Brain microvascular endothelial cell (primary cell): ENCODE data around the gene ADAM8.

ENCODE experiments used
- DNase-seq: peaks from one replicate; pipeline ENCODE4 v3.0.0-alpha.2; 2020
- H3K27ac ChIP-seq: fragments of 250-450 bp; sonication (Bioruptor Pico); 2 replicates; pipeline ENCODE4 v1.5.1; 2020; ENCODE audit warnings: mild to moderate bottlenecking, moderate library complexity
- H3K27me3 ChIP-seq: fragments of 250-450 bp; sonication (Bioruptor Pico); replicated peaks from 2 replicates; pipeline ENCODE4 v1.5.1; 2020; ENCODE audit warnings: mild to moderate bottlenecking
- H3K36me3 ChIP-seq: fragments of 250-450 bp; sonication (Bioruptor Pico); replicated peaks from 2 replicates; pipeline ENCODE4 v1.5.1; 2020; ENCODE audit warnings: mild to moderate bottlenecking
- H3K4me3 ChIP-seq: 2 replicates; pipeline ENCODE4 v1.5.1; 2011; ENCODE audit warnings: low read depth, mild to moderate bottlenecking, control low read depth, low read length, moderate library complexity
- CTCF ChIP-seq: IDR thresholded peaks from 2 replicates; pipeline ENCODE4 v1.5.1; 2011; ENCODE audit warnings: low read depth, mild to moderate bottlenecking, moderate library complexity, low read length, control low read depth, inconsistent platforms; ENCODE audit errors: missing control alignments
- in situ Hi-C: cut with HindIII; loops from 2 replicates; pipeline ENCODE4 v1.10.0; 2017; ENCODE audit warnings: low sequenced_read_pairs, low pct_ligation_motif_present

Gene ADAM8

DNA sequence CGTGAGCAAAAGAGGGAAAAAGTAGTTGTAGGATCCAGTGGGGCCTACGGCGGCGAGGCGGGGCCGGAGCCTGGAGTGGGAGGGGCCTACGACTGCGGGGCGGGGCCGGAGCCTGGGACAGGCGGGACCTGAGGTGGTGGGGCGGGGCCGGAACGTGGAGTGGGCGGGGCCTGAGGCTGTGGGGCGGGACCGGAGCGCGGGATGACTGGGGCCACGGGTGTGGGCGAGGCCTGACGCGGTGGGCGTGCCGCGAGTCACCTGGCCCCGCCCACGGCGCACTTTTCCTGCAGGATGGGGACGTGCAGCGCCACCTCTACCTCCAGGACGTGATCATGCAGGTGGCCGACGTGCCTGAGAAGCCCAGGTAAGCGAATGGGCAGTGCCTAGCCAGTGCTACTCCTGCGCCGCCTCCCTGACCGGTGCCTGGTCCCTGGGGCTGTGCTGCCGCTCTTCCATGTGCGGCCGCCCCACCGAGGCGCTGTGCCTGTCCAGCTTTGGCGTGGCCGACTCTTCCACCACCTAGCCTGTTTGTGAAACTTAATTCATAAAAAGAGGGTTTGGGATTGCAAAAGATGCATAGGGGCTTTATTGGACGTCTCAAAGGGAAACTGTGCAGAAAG, 32.5 kb upstream of the ADAM8 start:
- H3K27me3 ChIP-seq: no peaks in the 10 kb centered on the region
- H3K36me3 ChIP-seq: peaks cover 5% of the 10 kb centered on the region
- no peak for TF ChIP-seq CTCF
- in situ Hi-C loops: no loop called here
- peak overlapping the region; percentile 93 for H3K27ac ChIP-seq
- peak overlapping the region; percentile 82 for H3K4me3 ChIP-seq
- peak; percentile 88 for DNase-seq

DNA sequence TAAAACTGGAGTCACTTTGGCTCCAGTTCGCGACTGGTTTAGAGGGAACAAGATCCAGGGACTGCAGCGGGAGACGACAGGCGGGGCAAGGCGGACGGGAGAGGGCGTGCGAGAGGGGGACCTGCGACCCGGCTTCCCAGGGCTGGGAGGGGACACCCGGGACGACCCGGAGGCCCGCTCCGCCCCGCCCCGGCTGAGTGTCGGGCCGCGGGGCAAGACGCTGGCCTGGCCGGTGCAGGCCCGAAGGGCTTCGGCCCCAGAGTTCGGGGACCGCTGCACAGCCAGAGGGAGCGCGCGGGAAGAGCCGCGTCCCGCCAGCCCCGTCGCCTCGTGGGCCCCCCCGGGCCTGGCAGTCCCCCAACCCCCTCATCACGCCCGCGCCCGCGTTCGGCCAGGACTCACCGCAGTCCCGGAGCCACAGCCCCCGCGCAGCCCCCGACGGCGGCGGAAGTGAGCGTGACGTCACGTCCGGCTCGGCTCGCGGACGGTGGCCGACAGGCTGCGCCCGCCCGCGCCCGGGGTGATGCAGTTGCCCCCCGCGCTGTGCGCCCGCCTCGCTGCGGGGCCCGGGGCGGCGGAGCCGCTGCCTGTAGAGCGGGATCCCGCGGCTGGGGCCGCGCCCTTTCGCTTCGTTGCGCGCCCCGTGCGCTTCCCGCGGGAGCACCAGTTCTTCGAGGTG, 31.9 kb upstream of the ADAM8 start, which contains the start of the genes TUBGCP2 and ZNF511:
TSS of gene TUBGCP2 (minus strand) at position 452 of the 679 bp plus-strand sequence. CDS start 5,931 bp downstream, outside the sequence.
TSS of gene ZNF511 (plus strand) at position 494 of the 679 bp plus-strand sequence. CDS start at position 524, 30 bp downstream.
- H3K36me3 ChIP-seq: peaks cover 5% of the 10 kb centered on the region
- in situ Hi-C loops: no loop called here
- H3K4me3 ChIP-seq: peak within 1 kb of the TSS; percentile 82
- DNase-seq: peak; percentile 66
- peak within 1 kb of the TSS; percentile 93 for H3K27ac ChIP-seq
- no peaks in the 10 kb centered on the region for H3K27me3 ChIP-seq
- peak; percentile 34 for TF ChIP-seq CTCF

- peak; percentile 84 for TF ChIP-seq CTCF
- H3K27me3 ChIP-seq: no peaks in the 10 kb centered on the region
- peaks cover 5% of the 10 kb centered on the region for H3K36me3 ChIP-seq
- peak overlapping the region; percentile 93 for H3K27ac ChIP-seq
- peak; percentile 61 for DNase-seq
- peak overlapping the region; percentile 82 for H3K4me3 ChIP-seq
- in situ Hi-C loops: no loop called here
Measured at GRCh38 chr10:133307776-133308420, 31.2 kb upstream of the ADAM8 start.

- Histone ChIP-seq H3K4me3 (no peak overlapping the region), H3K27ac (no peak overlapping the region), H3K27me3 (no peaks in the 10 kb centered on the region), H3K36me3 (peaks cover 5% of the 10 kb centered on the region)
- TF ChIP-seq CTCF: no peak
- DNase-seq: no peak
- in situ Hi-C loops: no loop called here
Measured at GRCh38 chr10:133306941-133307379, 30.3 kb upstream of the ADAM8 start.

GRCh38 chr10:133306097-133306476, 29.4 kb upstream of the ADAM8 start:
- no peak overlapping the region for H3K4me3 ChIP-seq
- DNase-seq: no peak
- in situ Hi-C loops: no loop called here
- TF ChIP-seq CTCF: no peak
- H3K36me3 ChIP-seq: peaks cover 7% of the 10 kb centered on the region
- no peaks in the 10 kb centered on the region for H3K27me3 ChIP-seq
- H3K27ac ChIP-seq: no peak overlapping the region
